ENCODE measurements around the gene KRT6A.

DNA sequence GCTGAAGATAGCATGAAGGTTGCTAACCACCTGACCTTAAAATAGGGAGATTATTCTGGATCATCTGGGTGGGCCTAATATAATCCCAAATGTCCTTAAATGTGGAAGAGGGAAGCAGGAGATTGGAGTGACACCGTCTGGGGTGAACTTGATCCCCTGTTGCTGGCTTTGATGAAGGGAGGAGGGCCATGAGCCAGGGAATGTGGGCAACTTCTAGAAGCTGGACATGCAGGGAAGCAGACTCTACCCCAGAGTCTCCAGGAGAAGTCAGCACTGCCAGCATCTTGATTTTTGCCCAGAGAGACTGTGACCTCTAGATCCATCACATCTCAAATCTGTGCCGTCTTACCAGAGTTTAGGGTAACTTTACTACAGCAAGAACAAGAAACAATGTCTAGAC lies 36.4 kb upstream of the KRT6A start:
- TF ChIP-seq L3MBTL2 (IDR thresholded peaks at IDR 0.05) = no peak
- no peak for TF ChIP-seq EGR1 (conservative IDR thresholded peaks at IDR 0.05)
- TF ChIP-seq SMARCA5 (IDR thresholded peaks at IDR 0.05) = no peak
- no peak for TF ChIP-seq MAX (CRISPR knock-in tag; IDR thresholded peaks at IDR 0.05)
